A549 (cell line): ENCODE results near the gene SMIM29. TPM values are rescaled to one million over a fixed set of nuclear protein-coding genes. Genes with fewer than 3 reads are reported as not detected.
A peak's percentile ranks its signal among the peaks of the same experiment; 100 is the strongest.

ENCODE experiments used
- ATAC-seq, 2 experiments: fragments of 200-7000 bp in 1 of 2; fragments of >200 bp in 1 of 2; cut with Nextera tagmentation in 1 of 2; cut with Tn5 transposase in 1 of 2; 3 replicates each; pipeline versions ENCODE4 v1.8.0 to v1.9.1; 2018 to 2020; ENCODE audit warnings: mild to moderate bottlenecking in 1 of 2, moderate library complexity in 1 of 2
- CTCF ChIA-PET: fragments of 300-600 bp; sonication (Branson Sonifier 250); formaldehyde crosslinking; extraction: SDS; loops from one replicate; lab custom pipeline; 2021; ENCODE audit warnings: antibody characterized with exemption, inconsistent platforms; lab: Yijun Ruan, JAX
- POLR2A ChIA-PET: fragments of 350-600 bp; formaldehyde crosslinking; extraction: SDS; loops from one replicate; lab custom pipeline; 2021; ENCODE audit warnings: antibody characterized with exemption, inconsistent platforms; lab: Yijun Ruan, JAX
- DNase-seq, 2 experiments: peaks; one replicate each; pipeline versions ENCODE4 v3.0.0 to v3.0.0-alpha.2; 2011 to 2016; ENCODE audit warnings: low read depth in 1 of 2, low spot score in 1 of 2
- FAIRE-seq: peaks from 2 replicates; lab custom pipeline; 2011; peaks lifted over from hg19 to GRCh38; lab: Jason Lieb, UNC
- H3K27ac ChIP-seq, 2 experiments: fragments of >200 bp; sonication (Bioruptor Twin); formaldehyde crosslinking; 3 replicates each; pipeline ENCODE4 v1.5.1; 2016 to 2017
- H3K4me1 ChIP-seq: fragments of >200 bp; sonication (Bioruptor Twin); formaldehyde crosslinking; 3 replicates; pipeline ENCODE4 v1.6.1; 2016
- H3K4me2 ChIP-seq: fragments of >200 bp; sonication (Bioruptor Twin); formaldehyde crosslinking; 3 replicates; pipeline ENCODE4 v1.6.1; 2016
- H3K4me3 ChIP-seq: fragments of >200 bp; sonication (Bioruptor Twin); formaldehyde crosslinking; 3 replicates; pipeline ENCODE4 v1.5.1; 2016
- H3K9me3 ChIP-seq: fragments of >200 bp; sonication (Bioruptor Twin); formaldehyde crosslinking; 3 replicates; pipeline ENCODE4 v1.6.1; 2016
- CBX8 ChIP-seq: fragments of 200-600 bp; sonication (generic); IDR thresholded peaks from 2 replicates; pipeline ENCODE4 v1.6.1; 2016
- EHMT2 ChIP-seq: fragments of 200-600 bp; sonication (generic); IDR thresholded peaks from 2 replicates; pipeline ENCODE4 v1.6.1; 2016; ENCODE audit warnings: antibody characterized with exemption, low read depth, mild to moderate bottlenecking, moderate library complexity
- EP300 ChIP-seq, 2 experiments: fragments of >200 bp; sonication (Bioruptor Twin); formaldehyde crosslinking; IDR thresholded peaks; 2 replicates in 1 of 2; 3 replicates in 1 of 2; pipeline ENCODE4 v1.6.1; 2016 to 2017
- ESRRA ChIP-seq: fragments of 150-350 bp; IDR thresholded peaks from 2 replicates; pipeline ENCODE4 v1.6.1; 2014; ENCODE audit warnings: mild to moderate bottlenecking, low read length, borderline replicate concordance
- FOSL2 ChIP-seq, 2 experiments: fragments of 450-650 bp in 1 of 2; fragments of >200 bp in 1 of 2; sonication (Bioruptor Twin) in 1 of 2; formaldehyde crosslinking; IDR thresholded peaks; 2 replicates each; pipeline versions ENCODE4 v1.5.0 to v1.6.1; 2016 to 2020; ENCODE audit warnings: mild to moderate bottlenecking in 1 of 2, moderate library complexity in 1 of 2
- HDAC2 ChIP-seq: fragments of 200-600 bp; sonication (generic); IDR thresholded peaks from 2 replicates; pipeline ENCODE4 v1.6.1; 2016
- HOXB5 ChIP-seq: fragments of 250-450 bp; sonication (Bioruptor Pico); IDR thresholded peaks from 2 replicates; pipeline ENCODE4 v1.5.0; 2020; ENCODE audit warnings: mild to moderate bottlenecking, moderate library complexity
- KDM5A ChIP-seq: fragments of 200-600 bp; sonication (generic); IDR thresholded peaks from 2 replicates; pipeline ENCODE4 v1.6.1; 2016; ENCODE audit warnings: antibody characterized with exemption, mild to moderate bottlenecking
- MAFK ChIP-seq: fragments of 450-650 bp; IDR thresholded peaks from 2 replicates; pipeline ENCODE4 v1.6.1; 2014; ENCODE audit not compliant: partially characterized antibody
- MAZ ChIP-seq: fragments of 150-350 bp; IDR thresholded peaks from 2 replicates; pipeline ENCODE4 v1.6.1; 2014; ENCODE audit warnings: antibody characterized with exemption, low read depth, low read length, borderline replicate concordance
- MYC ChIP-seq: IDR thresholded peaks from 2 replicates; pipeline ENCODE4 v1.6.1; 2012; ENCODE audit warnings: mild to moderate bottlenecking, inconsistent platforms, low read length, improper control_type of control experiment, borderline replicate concordance
- NR3C1 ChIP-seq: fragments of >200 bp; sonication (Bioruptor Twin); formaldehyde crosslinking; IDR thresholded peaks from 3 replicates; pipeline ENCODE4 v1.6.1; 2017
- RAD21 ChIP-seq, 2 experiments: fragments of >200 bp in 1 of 2; sonication (Bioruptor Twin) in 1 of 2; formaldehyde crosslinking in 1 of 2; IDR thresholded peaks in 1 of 2; conservative IDR thresholded peaks in 1 of 2; 2 replicates in 1 of 2; 3 replicates in 1 of 2; pipeline ENCODE4 v1.6.1; 2012 to 2018; ENCODE audit warnings: inconsistent platforms in 1 of 2
- RFX5 ChIP-seq: fragments of 450-650 bp; IDR thresholded peaks from 2 replicates; pipeline ENCODE4 v1.7.1; 2014; ENCODE audit warnings: antibody characterized with exemption, mild to moderate bottlenecking, moderate library complexity
- RNF2 ChIP-seq: fragments of 200-600 bp; sonication (generic); IDR thresholded peaks from 2 replicates; pipeline ENCODE4 v1.6.1; 2016; ENCODE audit warnings: low read depth, mild to moderate bottlenecking, antibody characterized with exemption, moderate library complexity, borderline replicate concordance
- SMC3 ChIP-seq: fragments of >200 bp; sonication (Bioruptor Twin); formaldehyde crosslinking; IDR thresholded peaks from 3 replicates; pipeline ENCODE4 v1.6.1; 2018; ENCODE audit warnings: inconsistent platforms
- TP53 ChIP-seq: fragments of 250-450 bp; sonication (Bioruptor Pico); IDR thresholded peaks from 2 replicates; pipeline ENCODE4 v1.5.0; 2021; ENCODE audit warnings: mild to moderate bottlenecking, moderate library complexity
- ZC3H11A ChIP-seq: fragments of 450-650 bp; IDR thresholded peaks from 2 replicates; pipeline ENCODE4 v1.6.1; 2014; ENCODE audit warnings: antibody characterized with exemption, mild to moderate bottlenecking
- ZFP36 ChIP-seq: fragments of 450-650 bp; IDR thresholded peaks from 2 replicates; pipeline ENCODE4 v1.6.1; 2014; ENCODE audit warnings: borderline replicate concordance; ENCODE audit not compliant: partially characterized antibody
- ZNF302 ChIP-seq: fragments of 250-450 bp; sonication (Bioruptor Pico); IDR thresholded peaks from 2 replicates; pipeline ENCODE4 v1.9.0; 2021; ENCODE audit warnings: inconsistent platforms, mild to moderate bottlenecking, moderate library complexity
- ZSCAN20 ChIP-seq: fragments of 250-450 bp; sonication (Bioruptor Pico); IDR thresholded peaks from 2 replicates; pipeline ENCODE4 v1.8.0; 2022; ENCODE audit warnings: mild to moderate bottlenecking, moderate library complexity
- WGBS: methylation state at CpG from one replicate; pipeline ENCODE4 v1.1.6; 2017; ENCODE audit errors: missing lambda C conversion rate; 5-methylcytosine and 5-hydroxymethylcytosine counted together
- polyA plus RNA-seq, 4 experiments: library from polyadenylated mRNA; depleted of rRNA in 3 of 4; stranded (reverse); fragments of >200 nt; fragmentation: RNase III in 1 of 4; extraction: RNeasy Plus Mini Kit Qiagen cat#74134 plus additional on column Dnase treatment in 1 of 4; gene quantifications; 2 replicates in 3 of 4; 3 replicates in 1 of 4; pipeline ENCODE4 v1.2.3, GENCODE V29; 2011 to 2017
- TF ChIP-seq, protein P1 (sequence below): IDR thresholded peaks from 2 replicates; pipeline ENCODE4 v1.6.1; 2012
- TF ChIP-seq, protein P2 (sequence below): IDR thresholded peaks from 2 replicates; pipeline ENCODE4 v1.6.1; 2012; ENCODE audit warnings: low read depth, borderline replicate concordance
- TF ChIP-seq, protein P3 (sequence below): fragments of 450-650 bp; IDR thresholded peaks from 2 replicates; pipeline ENCODE4 v1.6.1; 2014; ENCODE audit warnings: antibody characterized with exemption
- TF ChIP-seq, protein P4 (sequence below): fragments of 150-350 bp; IDR thresholded peaks from 2 replicates; pipeline ENCODE4 v1.6.1; 2014; ENCODE audit warnings: low read depth, mild to moderate bottlenecking, low read length
- TF ChIP-seq, protein P5 (sequence below): fragments of 250-450 bp; sonication (Bioruptor Pico); IDR thresholded peaks from 2 replicates; pipeline ENCODE4 v1.5.0; 2020; ENCODE audit warnings: low read depth, mild to moderate bottlenecking, moderate library complexity

Gene SMIM29
- polyA plus RNA-seq, 2 of the 4 experiments (the other 2 are of a cell fraction): 8.1 to 15.4 TPM

DNA sequence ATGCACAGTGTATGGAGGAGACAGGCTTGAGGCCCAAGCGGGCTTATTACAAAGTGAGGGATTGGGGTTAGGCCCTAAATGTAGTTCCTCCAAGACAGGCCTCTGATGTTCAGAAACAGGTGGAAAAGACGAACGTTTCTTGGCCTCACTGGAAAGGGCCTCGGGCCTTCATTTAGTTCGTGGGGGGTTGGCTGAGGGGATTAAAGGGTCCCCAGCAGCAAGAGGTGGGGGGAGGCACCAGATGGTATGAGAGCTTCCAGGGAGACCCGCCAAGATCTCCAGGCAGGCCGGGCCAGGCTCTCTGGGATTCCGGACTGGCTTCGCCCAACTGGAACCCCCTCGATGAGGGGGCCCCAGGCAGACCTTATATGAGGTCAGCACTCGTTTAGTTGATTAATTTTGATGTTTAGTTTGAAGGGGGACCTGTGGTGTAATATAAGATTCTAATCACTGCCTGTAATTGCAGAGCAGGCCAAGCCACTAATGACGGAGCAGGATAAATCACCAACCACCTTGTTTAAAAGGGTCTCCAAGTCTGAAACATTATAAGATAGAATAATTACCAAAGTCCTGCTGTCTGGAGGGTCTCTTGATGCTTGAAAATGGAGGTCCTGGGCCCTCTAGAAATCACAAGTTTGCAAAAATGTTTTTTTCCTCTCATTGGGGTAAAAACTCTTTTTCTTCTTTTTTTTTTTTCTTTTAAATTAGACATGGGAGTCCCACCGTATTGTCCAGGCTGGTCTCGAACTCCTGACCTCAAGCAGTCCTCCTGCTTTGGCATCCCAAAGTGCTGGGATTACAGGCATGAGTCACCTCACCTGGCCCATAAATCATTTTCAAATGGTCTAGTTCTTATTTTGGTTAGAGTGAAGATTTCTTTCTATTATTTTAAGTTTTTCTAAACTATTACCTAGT lies 10.0 kb downstream of the SMIM29 start:
- FAIRE-seq (no peak), DNase-seq (no peak), ATAC-seq (no peak)
- peak overlapping the region; percentile 94 for H3K4me2 ChIP-seq
- H3K27ac ChIP-seq: peak overlapping the region; percentile 98 to 99
- peaks cover 70% of the 10 kb centered on the region for H3K4me1 ChIP-seq
- ChIA-PET POLR2A (no interaction called here), CTCF (no interaction called here)
- TF ChIP-seq HOXB5 (CRISPR knock-in tag): no peak
- no peak for TF ChIP-seq FOSL2 (IDR thresholded peaks at IDR 0.05)
- peak; percentile 35; the same call in 1 of the 2 replicates for TF ChIP-seq FOSL2 (CRISPR knock-in tag; IDR thresholded peaks at IDR 0.05)
- TF ChIP-seq MAZ: no peak
- TF ChIP-seq KDM5A: no peak
- peak overlapping the region; percentile 83 for H3K4me3 ChIP-seq
- 16% methylated on average over 13 of the region's 14 CpGs for WGBS
- H3K9me3 ChIP-seq: no peaks in the 10 kb centered on the region

DNA sequence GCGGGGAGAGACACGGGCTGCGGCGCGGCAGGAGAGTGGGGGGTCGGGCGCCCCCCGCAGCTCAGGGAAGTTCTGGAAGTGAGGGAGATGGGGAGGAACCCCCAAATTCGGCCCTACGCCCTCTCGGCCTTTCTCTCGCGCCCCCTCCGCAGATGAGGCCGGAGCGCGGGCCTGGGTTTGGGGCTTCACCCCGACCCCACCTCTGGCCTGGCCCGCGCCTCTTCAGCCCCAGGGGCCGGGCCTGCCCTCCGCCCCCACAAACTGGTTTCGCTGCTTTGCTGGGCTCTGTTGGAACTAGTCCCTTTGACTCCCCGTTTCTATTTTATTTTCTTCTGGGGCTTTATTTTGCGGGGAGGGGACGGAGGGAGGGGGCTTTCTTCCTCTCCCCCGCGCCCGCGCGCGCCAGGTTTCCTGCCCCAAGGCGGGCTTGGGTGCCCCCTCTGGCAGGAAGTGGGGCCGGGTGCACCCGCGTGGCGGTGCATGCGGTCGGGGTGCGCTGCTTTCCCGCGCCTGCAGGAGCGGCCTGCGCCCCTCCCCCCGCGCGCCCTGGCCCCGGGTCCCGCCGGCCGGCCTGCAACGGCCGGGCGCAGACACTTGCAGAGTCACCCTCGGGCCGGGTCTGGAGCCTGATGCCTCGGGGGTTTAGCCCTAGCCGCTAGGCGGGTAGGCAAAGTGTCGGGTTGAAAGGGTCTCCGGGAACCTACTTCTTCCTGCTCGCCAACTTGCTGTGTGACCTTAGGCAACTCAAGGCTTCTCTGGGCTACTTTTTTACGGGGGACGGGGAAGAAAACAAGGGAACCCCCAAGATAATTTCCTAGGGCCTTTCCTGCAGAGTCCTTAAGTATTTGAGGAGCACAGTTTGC lies 10.9 kb downstream of the SMIM29 start:
- Histone ChIP-seq H3K4me1 (peaks cover 61% of the 10 kb centered on the region), H3K4me3 (peak overlapping the region; percentile 83), H3K4me2 (peak overlapping the region; percentile 94), H3K27ac (peak overlapping the region; percentile 98 to 99), H3K9me3 (no peaks in the 10 kb centered on the region)
- 0% methylated on average over 19 of the region's 64 CpGs for WGBS
- ChIA-PET POLR2A (interaction anchor here (1.2 to 1.7 kb wide), 3 partner anchors 14 to 178 kb away, joined by 4 to 39 read pairs (median 8); no protein-coding TSS in a partner anchor), CTCF (interaction anchor here (1.6 to 1.9 kb wide), 4 partner anchors 9 to 177 kb away, joined by 4 to 11 read pairs (median 6); no protein-coding TSS in a partner anchor)
- ATAC-seq: peak; percentile 19 to 34; a peak in 3 of 6 replicates
- peak; percentile 56 to 62 for DNase-seq
- FAIRE-seq: no peak
- TF ChIP-seq RNF2: no peak
- TF ChIP-seq EHMT2: no peak
- TF ChIP-seq MAZ: no peak
- TF ChIP-seq ZFP36: no peak
- TF ChIP-seq, protein P1, sequence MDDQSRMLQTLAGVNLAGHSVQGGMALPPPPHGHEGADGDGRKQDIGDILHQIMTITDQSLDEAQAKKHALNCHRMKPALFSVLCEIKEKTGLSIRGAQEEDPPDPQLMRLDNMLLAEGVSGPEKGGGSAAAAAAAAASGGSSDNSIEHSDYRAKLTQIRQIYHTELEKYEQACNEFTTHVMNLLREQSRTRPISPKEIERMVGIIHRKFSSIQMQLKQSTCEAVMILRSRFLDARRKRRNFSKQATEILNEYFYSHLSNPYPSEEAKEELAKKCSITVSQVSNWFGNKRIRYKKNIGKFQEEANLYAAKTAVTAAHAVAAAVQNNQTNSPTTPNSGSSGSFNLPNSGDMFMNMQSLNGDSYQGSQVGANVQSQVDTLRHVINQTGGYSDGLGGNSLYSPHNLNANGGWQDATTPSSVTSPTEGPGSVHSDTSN: no peak
- TF ChIP-seq EP300 (IDR thresholded peaks at IDR 0.05): no peak
- TF ChIP-seq MAFK: no peak
- no peak for TF ChIP-seq ESRRA
- TF ChIP-seq, protein P2, sequence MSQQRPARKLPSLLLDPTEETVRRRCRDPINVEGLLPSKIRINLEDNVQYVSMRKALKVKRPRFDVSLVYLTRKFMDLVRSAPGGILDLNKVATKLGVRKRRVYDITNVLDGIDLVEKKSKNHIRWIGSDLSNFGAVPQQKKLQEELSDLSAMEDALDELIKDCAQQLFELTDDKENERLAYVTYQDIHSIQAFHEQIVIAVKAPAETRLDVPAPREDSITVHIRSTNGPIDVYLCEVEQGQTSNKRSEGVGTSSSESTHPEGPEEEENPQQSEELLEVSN: peak; percentile 95
- TF ChIP-seq SMC3: no peak
- peak; percentile 95 for TF ChIP-seq MYC
- TF ChIP-seq, protein P3, sequence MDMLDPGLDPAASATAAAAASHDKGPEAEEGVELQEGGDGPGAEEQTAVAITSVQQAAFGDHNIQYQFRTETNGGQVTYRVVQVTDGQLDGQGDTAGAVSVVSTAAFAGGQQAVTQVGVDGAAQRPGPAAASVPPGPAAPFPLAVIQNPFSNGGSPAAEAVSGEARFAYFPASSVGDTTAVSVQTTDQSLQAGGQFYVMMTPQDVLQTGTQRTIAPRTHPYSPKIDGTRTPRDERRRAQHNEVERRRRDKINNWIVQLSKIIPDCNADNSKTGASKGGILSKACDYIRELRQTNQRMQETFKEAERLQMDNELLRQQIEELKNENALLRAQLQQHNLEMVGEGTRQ: no peak
- TF ChIP-seq ZNF302 (CRISPR knock-in tag): no peak
- TF ChIP-seq HDAC2: no peak
- TF ChIP-seq ZC3H11A: no peak
- no peak for TF ChIP-seq CBX8
- no peak for TF ChIP-seq NR3C1
- TF ChIP-seq RFX5: no peak
- TF ChIP-seq HOXB5 (CRISPR knock-in tag): peak; percentile 61; the same call in 1 of the 2 replicates
- TF ChIP-seq ZSCAN20: no peak
- TF ChIP-seq, protein P4, sequence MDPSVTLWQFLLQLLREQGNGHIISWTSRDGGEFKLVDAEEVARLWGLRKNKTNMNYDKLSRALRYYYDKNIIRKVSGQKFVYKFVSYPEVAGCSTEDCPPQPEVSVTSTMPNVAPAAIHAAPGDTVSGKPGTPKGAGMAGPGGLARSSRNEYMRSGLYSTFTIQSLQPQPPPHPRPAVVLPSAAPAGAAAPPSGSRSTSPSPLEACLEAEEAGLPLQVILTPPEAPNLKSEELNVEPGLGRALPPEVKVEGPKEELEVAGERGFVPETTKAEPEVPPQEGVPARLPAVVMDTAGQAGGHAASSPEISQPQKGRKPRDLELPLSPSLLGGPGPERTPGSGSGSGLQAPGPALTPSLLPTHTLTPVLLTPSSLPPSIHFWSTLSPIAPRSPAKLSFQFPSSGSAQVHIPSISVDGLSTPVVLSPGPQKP: no peak
- TF ChIP-seq TP53: no peak
- TF ChIP-seq, protein P5, sequence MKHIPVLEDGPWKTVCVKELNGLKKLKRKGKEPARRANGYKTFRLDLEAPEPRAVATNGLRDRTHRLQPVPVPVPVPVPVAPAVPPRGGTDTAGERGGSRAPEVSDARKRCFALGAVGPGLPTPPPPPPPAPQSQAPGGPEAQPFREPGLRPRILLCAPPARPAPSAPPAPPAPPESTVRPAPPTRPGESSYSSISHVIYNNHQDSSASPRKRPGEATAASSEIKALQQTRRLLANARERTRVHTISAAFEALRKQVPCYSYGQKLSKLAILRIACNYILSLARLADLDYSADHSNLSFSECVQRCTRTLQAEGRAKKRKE (CRISPR knock-in tag): peak; percentile 85
- peak in 1 of 2 experiments; percentile 25; a peak in 2 of 5 replicates for TF ChIP-seq RAD21 (conservative IDR thresholded peaks at IDR 0.05 in 1 of 2, IDR thresholded peaks at IDR 0.05 in 1 of 2)
- no peak for TF ChIP-seq FOSL2 (IDR thresholded peaks at IDR 0.05)
- no peak for TF ChIP-seq FOSL2 (CRISPR knock-in tag; IDR thresholded peaks at IDR 0.05)
